Activated T-helper 2 cell treated with anti-CD3 and anti-CD28 coated beads, Interferon-gamma antibody, Interleukin-2, Interleukin-4, amounts not matched to agents 10 μg/mL and 5 μg/mL and 100 μg/mL, durations not matched to agents 14 hours and 24 hours and 36 hours (primary cell): Measurements from ENCODE around the gene PDE4D. TPM values are rescaled to one million over a fixed set of nuclear protein-coding genes. Genes with fewer than 3 reads are reported as not detected.

ENCODE experiments used
- DNase-seq: peaks from one replicate; pipeline ENCODE4 v3.0.0; 2021; ENCODE audit warnings: low spot score
- H3K27ac Mint-ChIP-seq: one replicate; pipeline ENCODE4 v1.8.0; 2021; ENCODE audit warnings: mixed read lengths
- H3K27me3 Mint-ChIP-seq: one replicate; pipeline ENCODE4 v1.8.0; 2021; ENCODE audit warnings: low read depth, mixed read lengths
- H3K36me3 Mint-ChIP-seq: one replicate; pipeline ENCODE4 v1.8.0; 2021; ENCODE audit warnings: low read depth, mixed read lengths
- H3K4me1 Mint-ChIP-seq: one replicate; pipeline ENCODE4 v1.8.0; 2021; ENCODE audit warnings: low read depth, mixed read lengths
- H3K4me3 Mint-ChIP-seq: one replicate; pipeline ENCODE4 v1.8.0; 2021; ENCODE audit warnings: low read depth, mild to moderate bottlenecking, moderate library complexity, mixed read lengths
- H3K9me3 Mint-ChIP-seq: one replicate; pipeline ENCODE4 v1.8.0; 2021; ENCODE audit warnings: mixed read lengths
- intact Hi-C: fragments of 100-400 bp; cut with micrococcal nuclease; formaldehyde crosslinking; loops from one replicate; pipeline ENCODE4 v1.15.1; 2023
- total RNA-seq: library from RNA; stranded (reverse); gene quantifications from 2 replicates; pipeline ENCODE4 v1.2.3, GENCODE V29; 2022

PDE4D gene
- total RNA-seq, 1 donor from 2014 or later = 102 TPM

DNA sequence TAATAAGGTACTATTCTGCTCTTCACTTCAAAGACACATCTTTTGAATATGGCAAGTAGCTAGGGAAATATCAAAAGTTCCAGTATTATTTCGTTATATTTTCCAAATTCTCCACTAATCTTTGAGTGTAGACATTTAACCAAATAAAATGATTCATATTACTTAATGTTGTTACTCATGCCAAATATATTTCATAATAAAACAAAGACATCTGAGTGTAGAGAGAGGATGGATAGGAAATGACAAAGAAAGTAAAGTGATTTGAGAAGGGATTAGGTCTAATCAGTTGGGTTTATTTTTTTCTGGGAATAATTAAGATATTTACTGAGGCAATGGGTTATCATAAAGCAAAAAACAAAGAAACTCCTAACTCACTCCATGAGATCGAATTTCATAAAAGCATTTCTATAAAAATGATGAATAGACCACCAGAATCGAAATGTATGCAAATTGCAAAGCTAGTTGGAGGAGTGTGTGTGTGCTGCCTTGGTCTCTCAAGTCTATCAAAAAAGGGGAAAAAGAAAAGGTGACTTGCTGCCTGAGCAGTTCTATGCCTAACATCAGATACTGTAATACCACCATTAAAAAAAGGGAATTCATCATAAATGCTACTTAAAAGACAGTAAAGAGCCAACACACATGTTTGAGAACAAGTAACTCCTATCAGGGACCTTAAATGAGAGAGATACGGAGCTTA, 255.5 kb downstream of the PDE4D start:
- H3K27ac Mint-ChIP-seq = no peak overlapping the region
- peaks cover 5% of the 10 kb centered on the region for H3K27me3 Mint-ChIP-seq
- no peaks in the 10 kb centered on the region for H3K36me3 Mint-ChIP-seq
- no peak overlapping the region for H3K4me3 Mint-ChIP-seq
- H3K9me3 Mint-ChIP-seq = peaks cover 10% of the 10 kb centered on the region
- intact Hi-C loops = no loop called here
- H3K4me1 Mint-ChIP-seq = no peaks in the 10 kb centered on the region
- no peak for DNase-seq

DNA sequence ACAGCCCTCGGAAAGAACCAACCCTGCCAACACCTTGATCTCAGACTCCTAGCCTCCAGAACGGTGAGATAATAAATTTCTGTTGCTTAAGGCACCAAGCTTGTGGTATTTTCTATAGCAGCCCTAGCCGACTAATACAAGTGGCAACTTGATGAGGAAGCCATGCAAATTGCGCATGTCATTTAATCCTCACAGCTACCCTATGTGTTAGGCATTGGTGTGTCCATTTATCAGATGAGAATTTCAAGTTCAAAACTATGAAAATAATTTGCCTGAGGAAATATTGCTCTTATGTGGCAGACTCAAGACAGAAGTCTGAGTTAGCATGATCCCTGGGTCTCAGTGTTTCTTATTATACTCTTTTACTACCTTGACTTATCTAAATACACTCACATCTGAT, 264.0 kb downstream of the PDE4D start:
- no peaks in the 10 kb centered on the region for H3K36me3 Mint-ChIP-seq
- DNase-seq = no peak
- no peak overlapping the region for H3K27ac Mint-ChIP-seq
- no peak overlapping the region for H3K4me3 Mint-ChIP-seq
- peaks cover 20% of the 10 kb centered on the region for H3K9me3 Mint-ChIP-seq
- intact Hi-C loops = no loop called here
- H3K27me3 Mint-ChIP-seq = no peaks in the 10 kb centered on the region
- H3K4me1 Mint-ChIP-seq = no peaks in the 10 kb centered on the region

DNA sequence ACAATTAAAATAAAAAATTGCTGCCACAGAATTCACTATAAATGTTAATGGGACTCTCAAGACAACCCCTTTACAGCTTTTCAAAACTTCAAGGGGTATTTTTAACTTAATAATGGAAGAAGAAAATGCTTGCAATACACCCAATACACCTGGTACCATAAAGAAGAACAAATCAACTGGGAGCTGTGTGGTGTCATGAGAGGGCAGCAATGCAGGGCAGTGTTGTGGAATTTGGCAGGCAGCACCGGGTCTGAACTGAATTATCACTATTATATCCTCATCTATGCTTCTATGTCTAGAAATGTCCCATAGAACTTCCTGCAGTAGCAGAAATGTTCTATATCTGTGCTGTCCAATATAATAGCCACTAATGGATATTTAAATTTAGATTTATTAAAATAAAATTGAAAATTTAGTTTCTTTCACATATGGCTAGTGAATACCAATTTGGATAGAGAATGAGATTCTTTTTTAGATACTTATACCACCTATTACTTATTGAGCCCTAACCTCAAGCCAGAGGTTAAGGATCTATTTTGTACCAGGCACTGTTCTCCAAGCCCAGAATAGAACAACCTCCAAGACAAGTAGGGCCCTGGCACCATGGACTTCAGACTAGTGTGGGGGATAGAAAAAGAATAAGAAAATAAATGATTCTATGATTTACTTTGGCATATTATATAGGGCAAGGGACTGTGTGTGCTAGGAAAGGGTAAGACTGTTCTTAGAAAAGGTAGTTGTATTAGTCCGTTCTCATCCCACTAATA, 265.3 kb downstream of the PDE4D start:
- peaks cover 11% of the 10 kb centered on the region for H3K9me3 Mint-ChIP-seq
- DNase-seq = no peak

DNA sequence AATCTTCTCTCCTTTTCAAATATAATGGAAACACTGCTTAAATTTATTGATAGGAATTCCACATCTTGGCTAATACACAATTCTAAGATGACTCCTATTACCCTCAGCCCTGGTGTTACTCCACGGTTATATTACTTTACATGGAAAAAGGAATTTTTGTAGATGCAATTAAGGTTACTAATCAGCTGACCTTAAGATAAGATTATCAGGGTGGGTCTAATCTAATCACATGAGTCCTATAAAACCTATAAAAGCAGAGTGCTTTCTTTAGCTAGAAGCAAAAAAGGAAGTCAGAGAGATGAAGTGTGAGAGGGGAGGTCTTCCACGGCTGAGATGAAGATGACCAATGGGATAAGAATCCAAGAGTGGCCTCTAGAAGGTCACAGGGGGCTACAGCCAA, 268.6 kb downstream of the PDE4D start:
- Mint-ChIP-seq H3K9me3 (peaks cover 11% of the 10 kb centered on the region), H3K27ac (no peak overlapping the region), H3K36me3 (no peaks in the 10 kb centered on the region), H3K4me1 (no peaks in the 10 kb centered on the region), H3K4me3 (no peak overlapping the region), H3K27me3 (peaks cover 8% of the 10 kb centered on the region)
- intact Hi-C loops = no loop called here
- no peak for DNase-seq

More for the DNA sequence above, 265.3 kb downstream of the PDE4D start:
- Mint-ChIP-seq H3K27ac (no peak overlapping the region), H3K4me1 (no peaks in the 10 kb centered on the region), H3K36me3 (no peaks in the 10 kb centered on the region), H3K4me3 (no peak overlapping the region), H3K27me3 (no peaks in the 10 kb centered on the region)
- intact Hi-C loops = no loop called here

DNA sequence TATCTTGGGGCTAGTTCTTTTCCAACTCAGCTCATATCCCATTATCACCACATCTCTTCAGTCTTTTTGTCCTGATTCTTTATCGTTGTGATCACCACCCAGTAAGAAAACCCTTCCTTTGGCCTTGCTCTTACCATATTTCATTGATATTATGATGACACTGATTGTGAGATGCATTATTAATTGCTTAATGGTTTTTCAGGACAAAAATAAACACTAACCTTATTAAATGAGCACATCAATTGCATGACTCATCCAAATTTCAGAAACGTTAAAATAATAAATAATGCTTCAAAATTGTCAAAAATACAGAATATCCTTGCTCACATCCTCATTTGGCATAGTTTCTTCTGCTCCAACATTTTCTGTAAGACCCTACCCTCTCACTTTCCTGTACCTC, 270.7 kb downstream of the PDE4D start:
- Mint-ChIP-seq H3K27me3 (peaks cover 8% of the 10 kb centered on the region), H3K4me1 (no peaks in the 10 kb centered on the region), H3K9me3 (no peaks in the 10 kb centered on the region), H3K4me3 (no peak overlapping the region), H3K27ac (no peak overlapping the region), H3K36me3 (no peaks in the 10 kb centered on the region)
- DNase-seq = no peak
- intact Hi-C loops = no loop called here

DNA sequence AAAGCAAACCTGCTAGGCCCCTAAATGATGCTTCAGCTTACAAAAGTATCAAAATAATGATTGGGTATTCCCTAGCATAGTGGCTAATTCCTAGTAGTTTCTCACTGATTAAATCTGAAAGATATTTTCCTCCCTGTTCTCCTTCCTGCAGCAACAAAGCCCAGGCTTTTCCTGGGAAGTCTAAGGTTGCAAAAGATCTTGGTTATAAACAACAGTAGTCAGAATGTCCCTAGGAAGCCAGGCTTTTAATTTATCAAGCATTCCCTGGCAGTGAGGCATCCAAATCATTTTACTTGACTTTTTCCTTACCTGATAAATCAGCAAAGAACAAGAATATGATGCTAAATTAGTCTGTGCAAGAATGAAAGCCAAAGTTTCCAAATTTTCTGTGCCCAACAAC, 272.0 kb downstream of the PDE4D start:
- Mint-ChIP-seq H3K4me1 (no peaks in the 10 kb centered on the region), H3K36me3 (no peaks in the 10 kb centered on the region), H3K4me3 (no peak overlapping the region), H3K9me3 (no peaks in the 10 kb centered on the region), H3K27ac (no peak overlapping the region), H3K27me3 (peaks cover 10% of the 10 kb centered on the region)
- intact Hi-C loops = no loop called here
- DNase-seq = no peak

DNA sequence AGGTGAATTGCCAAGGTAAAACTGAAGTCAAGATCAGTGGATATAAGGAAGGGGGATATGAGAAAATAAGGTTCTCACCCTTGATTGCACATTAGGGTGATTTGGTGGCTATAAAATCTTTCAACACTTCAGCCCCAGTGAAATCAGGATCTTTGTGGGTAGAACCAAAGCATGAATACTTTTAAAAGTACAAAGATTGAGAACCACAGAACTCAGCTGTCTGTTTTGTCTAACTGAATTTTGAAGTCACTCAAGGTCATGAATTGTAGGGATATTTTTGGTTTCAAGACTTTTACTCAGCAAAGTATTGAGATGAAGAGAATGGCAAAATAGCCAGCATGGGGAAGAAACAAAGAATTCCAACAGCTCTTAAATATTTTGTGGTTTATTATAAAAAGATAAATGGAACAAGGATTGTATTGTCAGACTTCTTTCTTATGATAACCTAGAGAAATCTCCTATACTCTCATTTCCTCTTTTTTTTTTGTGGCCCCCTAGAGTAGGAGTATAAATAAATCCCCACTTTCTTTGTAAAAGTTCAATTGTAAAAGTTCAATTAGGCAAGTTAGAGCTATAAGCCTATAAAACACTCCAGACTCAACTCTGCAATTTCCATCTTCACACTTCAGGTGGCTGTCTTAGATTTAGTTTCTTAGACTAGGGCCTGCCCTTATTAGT, 272.9 kb downstream of the PDE4D start:
- Mint-ChIP-seq H3K27me3 (peaks cover 10% of the 10 kb centered on the region), H3K9me3 (no peaks in the 10 kb centered on the region), H3K4me1 (no peaks in the 10 kb centered on the region), H3K36me3 (no peaks in the 10 kb centered on the region), H3K27ac (no peak overlapping the region), H3K4me3 (no peak overlapping the region)
- intact Hi-C loops = no loop called here
- DNase-seq = no peak

DNA sequence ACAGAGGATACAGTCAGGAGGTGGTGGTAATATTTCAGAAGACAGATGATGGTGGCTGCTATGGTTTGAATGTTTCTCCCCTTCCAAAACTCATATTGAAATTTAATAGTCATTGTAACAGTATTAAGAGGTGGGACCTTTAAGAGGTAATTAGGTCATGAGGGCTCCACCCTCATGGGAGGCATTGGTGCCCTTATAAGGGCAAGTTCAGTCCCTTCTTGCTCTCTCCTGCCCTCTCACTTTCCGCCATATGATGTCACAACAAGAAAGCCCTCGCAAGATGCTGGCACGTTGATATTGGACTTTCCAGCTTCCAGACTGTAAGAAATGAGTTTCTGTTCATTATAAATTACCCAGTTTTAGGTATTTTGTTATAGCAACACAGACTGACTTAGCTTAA, 274.9 kb downstream of the PDE4D start:
- Mint-ChIP-seq H3K9me3 (no peaks in the 10 kb centered on the region), H3K27me3 (peaks cover 10% of the 10 kb centered on the region), H3K4me3 (no peak overlapping the region), H3K36me3 (no peaks in the 10 kb centered on the region), H3K27ac (no peak overlapping the region), H3K4me1 (no peaks in the 10 kb centered on the region)
- intact Hi-C loops = no loop called here
- DNase-seq = no peak

DNA sequence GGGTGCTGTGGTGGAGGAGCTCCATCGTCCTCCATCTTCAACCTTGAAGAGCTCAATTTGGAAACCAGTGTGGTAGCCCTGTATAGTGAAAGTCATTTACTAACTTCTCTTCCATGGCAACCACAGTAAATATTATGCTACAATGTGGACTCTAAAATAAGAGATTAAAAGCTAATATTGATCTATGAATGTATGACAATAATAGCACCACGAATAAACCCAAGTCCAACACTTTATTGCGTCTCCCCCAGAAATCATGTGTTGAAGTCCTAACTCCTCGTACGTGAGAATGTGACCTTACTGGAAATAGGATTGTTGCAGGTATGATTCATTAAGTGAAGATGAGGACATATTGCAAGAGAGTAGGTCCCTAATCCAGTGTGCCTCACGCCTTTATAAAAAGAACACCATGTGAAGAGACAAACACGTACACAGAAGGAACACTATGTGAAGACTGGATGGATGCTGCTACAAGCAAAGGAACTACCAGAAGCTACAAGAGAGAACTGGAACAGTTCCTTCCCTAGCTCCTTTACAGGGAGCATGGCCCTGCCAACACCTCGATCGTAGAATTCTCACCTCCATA, 276.2 kb downstream of the PDE4D start:
- intact Hi-C loops = no loop called here
- H3K4me1 Mint-ChIP-seq = no peaks in the 10 kb centered on the region
- H3K27ac Mint-ChIP-seq = no peak overlapping the region
- no peak overlapping the region for H3K4me3 Mint-ChIP-seq
- no peaks in the 10 kb centered on the region for H3K36me3 Mint-ChIP-seq
- H3K9me3 Mint-ChIP-seq = no peaks in the 10 kb centered on the region
- no peak for DNase-seq
- peaks cover 10% of the 10 kb centered on the region for H3K27me3 Mint-ChIP-seq

DNA sequence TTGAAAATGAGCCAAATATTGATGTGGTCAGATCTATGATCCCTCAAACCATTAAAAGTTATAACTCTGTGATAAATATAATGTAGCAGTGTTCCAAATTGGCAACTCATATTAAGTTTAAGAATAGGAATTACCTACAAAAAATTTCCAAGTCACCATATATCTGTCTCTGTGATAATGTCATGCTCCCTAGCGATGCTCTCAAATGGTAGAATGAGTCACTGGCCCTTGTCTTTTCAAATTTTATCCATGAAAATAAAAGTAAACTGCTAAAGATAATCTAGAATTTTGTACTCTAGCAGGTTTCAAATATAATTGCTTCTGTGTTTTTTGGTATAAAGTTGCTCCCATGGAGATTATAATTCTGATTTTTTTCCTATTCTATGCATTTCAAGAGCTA, 277.1 kb downstream of the PDE4D start:
- H3K27me3 Mint-ChIP-seq = peaks cover 15% of the 10 kb centered on the region
- no peak for DNase-seq
- no peaks in the 10 kb centered on the region for H3K4me1 Mint-ChIP-seq
- H3K4me3 Mint-ChIP-seq = no peak overlapping the region
- H3K9me3 Mint-ChIP-seq = no peaks in the 10 kb centered on the region
- H3K27ac Mint-ChIP-seq = no peak overlapping the region
- intact Hi-C loops = no loop called here
- H3K36me3 Mint-ChIP-seq = no peaks in the 10 kb centered on the region

DNA sequence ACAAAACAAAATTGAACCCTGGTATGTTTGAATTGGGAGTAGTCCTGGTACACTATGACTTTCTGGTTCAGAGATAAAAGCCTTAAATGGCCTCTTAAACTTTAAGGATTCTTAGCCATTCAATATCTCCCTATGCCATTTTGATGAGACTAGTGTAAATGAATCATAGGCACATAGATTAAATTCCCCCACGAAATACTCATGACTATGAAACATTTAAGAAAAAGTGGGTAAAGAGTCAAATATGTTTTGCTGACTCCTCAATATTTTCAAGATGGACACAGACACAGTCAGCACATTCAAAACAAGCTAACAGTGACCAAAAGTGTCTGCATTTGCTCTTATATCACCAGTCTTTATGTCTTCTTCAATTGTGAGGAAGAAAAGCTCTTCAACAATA, 278.3 kb downstream of the PDE4D start:
- Mint-ChIP-seq H3K36me3 (no peaks in the 10 kb centered on the region), H3K4me3 (no peak overlapping the region), H3K27me3 (peaks cover 19% of the 10 kb centered on the region), H3K4me1 (no peaks in the 10 kb centered on the region), H3K9me3 (no peaks in the 10 kb centered on the region), H3K27ac (no peak overlapping the region)
- intact Hi-C loops = no loop called here
- no peak for DNase-seq

DNA sequence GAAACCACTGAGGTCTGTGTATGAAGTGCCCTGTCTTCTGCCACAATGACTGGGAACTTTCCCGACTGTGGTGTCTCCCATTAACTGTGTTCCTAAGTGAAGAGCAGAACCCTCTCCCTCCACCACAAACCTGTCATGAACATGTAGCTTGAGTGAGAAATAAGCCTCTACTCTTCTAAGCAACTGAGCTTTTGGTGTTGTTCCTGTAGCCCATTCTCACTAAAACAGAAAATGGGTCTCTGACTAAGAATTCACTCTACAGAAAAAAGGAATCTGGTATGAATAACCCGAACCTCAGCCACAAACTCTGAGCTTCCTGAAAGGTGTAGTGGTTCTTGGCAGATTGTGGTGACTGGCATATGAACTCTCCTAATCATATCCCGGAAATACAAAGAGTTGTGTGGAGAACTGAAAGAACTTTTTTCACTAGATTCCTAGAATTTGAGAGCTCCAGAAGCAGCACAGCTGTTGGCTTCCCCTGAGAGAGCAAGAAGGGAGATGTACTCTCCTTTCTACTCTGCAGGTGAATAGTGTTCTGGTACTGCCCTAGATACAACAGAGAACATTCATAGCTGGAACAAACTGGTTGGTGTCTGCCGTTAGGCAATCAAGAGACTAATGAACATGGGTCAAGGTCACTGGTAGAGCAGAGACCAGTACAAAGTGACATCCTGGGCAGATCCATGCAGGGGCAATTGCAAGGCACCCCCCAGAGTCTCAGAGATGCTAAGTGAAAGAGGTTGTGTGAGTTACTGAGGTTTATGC, 283.8 kb downstream of the PDE4D start:
- Mint-ChIP-seq H3K36me3 (no peaks in the 10 kb centered on the region), H3K4me1 (peaks cover 19% of the 10 kb centered on the region), H3K27ac (no peak overlapping the region), H3K9me3 (no peaks in the 10 kb centered on the region), H3K4me3 (no peak overlapping the region), H3K27me3 (peaks cover 23% of the 10 kb centered on the region)
- DNase-seq = no peak
- intact Hi-C loops = loop anchor here (1.0 kb wide), 2 partner anchors 18 to 125 kb away; no protein-coding TSS in a partner anchor
